ENCODE measurements around the gene ZMAT3.
"Not testable (repeated sequence)": the region's sequence is repeated elsewhere in the genome, so short reads cannot be mapped to it uniquely, and the experiment has no call there.

Gene ZMAT3

GRCh38 chr3:179045719-179046402 is 25.7 kb downstream of the ZMAT3 start:
- no peaks in the 10 kb centered on the region for H4K20me1 ChIP-seq (ENCODE audit: insufficient read depth, low read length)
- no peak overlapping the region for H3K27ac ChIP-seq (ENCODE audit: low read length)
- no peaks in the 10 kb centered on the region for H3K27me3 ChIP-seq (replicated peaks; ENCODE audit: insufficient read depth, low read length)
- H2AFZ ChIP-seq (ENCODE audit: low read length) = no peak overlapping the region
- TF ChIP-seq CTCF (IDR thresholded peaks at IDR 0.05; ENCODE audit: low read length) (no peak), EZH2phosphoT487 (IDR thresholded peaks at IDR 0.05; ENCODE audit: low read length) (no peak), EZH2 (optimal IDR thresholded peaks at IDR 0.05; ENCODE audit: low read depth, low read length) (no peak)
- no peaks in the 10 kb centered on the region for H3K9me2 ChIP-seq (replicated peaks; ENCODE audit: insufficient read depth, low read length)
- no peak overlapping the region for H3K9ac ChIP-seq (ENCODE audit: low read length)
- H3K9me3 ChIP-seq (replicated peaks; ENCODE audit: insufficient read depth, low read length) = no peaks in the 10 kb centered on the region
- no peaks in the 10 kb centered on the region for H3K79me2 ChIP-seq (ENCODE audit: low read length)
- no peak for DNase-seq
- H3K4me1 ChIP-seq (ENCODE audit: low read length) = no peaks in the 10 kb centered on the region
- H3K36me3 ChIP-seq (replicated peaks; ENCODE audit: insufficient read depth, low read length) = no peaks in the 10 kb centered on the region
- H3F3A ChIP-seq (ENCODE audit: insufficient read depth, low read length) = no peaks in the 10 kb centered on the region
- H3K4me2 ChIP-seq (ENCODE audit: low read depth, low read length) = no peak overlapping the region
- no peak overlapping the region for H3K4me3 ChIP-seq (ENCODE audit: low read length)

- H2AFZ ChIP-seq (ENCODE audit: low read length); H3K36me3 ChIP-seq (replicated peaks; ENCODE audit: insufficient read depth, low read length); H3K4me3 ChIP-seq (ENCODE audit: low read length); H3K4me1 ChIP-seq (ENCODE audit: low read length); H3K4me2 ChIP-seq (ENCODE audit: low read depth, low read length); H3K9me2 ChIP-seq (replicated peaks; ENCODE audit: insufficient read depth, low read length); DNase-seq; H3F3A ChIP-seq (ENCODE audit: insufficient read depth, low read length); H3K9ac ChIP-seq (ENCODE audit: low read length); H3K27me3 ChIP-seq (replicated peaks; ENCODE audit: insufficient read depth, low read length); H3K27ac ChIP-seq (ENCODE audit: low read length); H3K79me2 ChIP-seq (ENCODE audit: low read length); H3K9me3 ChIP-seq (replicated peaks; ENCODE audit: insufficient read depth, low read length); H4K20me1 ChIP-seq (ENCODE audit: insufficient read depth, low read length): not testable (repeated sequence)
Measured at GRCh38 chr3:179038899-179039251, 32.7 kb downstream of the ZMAT3 start.

- no peak overlapping the region for H3K27ac ChIP-seq (ENCODE audit: low read length)
- H3F3A ChIP-seq (ENCODE audit: insufficient read depth, low read length) = no peaks in the 10 kb centered on the region
- H3K4me1 ChIP-seq (ENCODE audit: low read length) = no peaks in the 10 kb centered on the region
- TF ChIP-seq EZH2 (optimal IDR thresholded peaks at IDR 0.05; ENCODE audit: low read depth, low read length) (no peak), CTCF (IDR thresholded peaks at IDR 0.05; ENCODE audit: low read length) (no peak), EZH2phosphoT487 (IDR thresholded peaks at IDR 0.05; ENCODE audit: low read length) (no peak)
- DNase-seq = no peak
- no peaks in the 10 kb centered on the region for H3K9me2 ChIP-seq (replicated peaks; ENCODE audit: insufficient read depth, low read length)
- H3K36me3 ChIP-seq (replicated peaks; ENCODE audit: insufficient read depth, low read length) = no peaks in the 10 kb centered on the region
- H2AFZ ChIP-seq (ENCODE audit: low read length) = no peak overlapping the region
- H3K9ac ChIP-seq (ENCODE audit: low read length) = no peak overlapping the region
- no peaks in the 10 kb centered on the region for H3K9me3 ChIP-seq (replicated peaks; ENCODE audit: insufficient read depth, low read length)
- no peak overlapping the region for H3K4me2 ChIP-seq (ENCODE audit: low read depth, low read length)
- no peaks in the 10 kb centered on the region for H3K27me3 ChIP-seq (replicated peaks; ENCODE audit: insufficient read depth, low read length)
- H4K20me1 ChIP-seq (ENCODE audit: insufficient read depth, low read length) = no peaks in the 10 kb centered on the region
- no peaks in the 10 kb centered on the region for H3K79me2 ChIP-seq (ENCODE audit: low read length)
- no peak overlapping the region for H3K4me3 ChIP-seq (ENCODE audit: low read length)
Measured at GRCh38 chr3:179038216-179038898, 33.3 kb downstream of the ZMAT3 start.

GRCh38 chr3:179037351-179037750 is 34.3 kb downstream of the ZMAT3 start:
- no peaks in the 10 kb centered on the region for H3K36me3 ChIP-seq (replicated peaks; ENCODE audit: insufficient read depth, low read length)
- no peak overlapping the region for H3K4me2 ChIP-seq (ENCODE audit: low read depth, low read length)
- H3K9me2 ChIP-seq (replicated peaks; ENCODE audit: insufficient read depth, low read length) = no peaks in the 10 kb centered on the region
- no peaks in the 10 kb centered on the region for H3K4me1 ChIP-seq (ENCODE audit: low read length)
- no peak overlapping the region for H3K27ac ChIP-seq (ENCODE audit: low read length)
- H3K9ac ChIP-seq (ENCODE audit: low read length) = no peak overlapping the region
- H3K79me2 ChIP-seq (ENCODE audit: low read length) = no peaks in the 10 kb centered on the region
- H3F3A ChIP-seq (ENCODE audit: insufficient read depth, low read length) = no peaks in the 10 kb centered on the region
- no peak for DNase-seq
- H3K4me3 ChIP-seq (ENCODE audit: low read length) = no peak overlapping the region
- TF ChIP-seq EZH2 (optimal IDR thresholded peaks at IDR 0.05; ENCODE audit: low read depth, low read length) (no peak), EZH2phosphoT487 (IDR thresholded peaks at IDR 0.05; ENCODE audit: low read length) (no peak), CTCF (IDR thresholded peaks at IDR 0.05; ENCODE audit: low read length) (no peak)
- H3K9me3 ChIP-seq (replicated peaks; ENCODE audit: insufficient read depth, low read length) = no peaks in the 10 kb centered on the region
- H3K27me3 ChIP-seq (replicated peaks; ENCODE audit: insufficient read depth, low read length) = no peaks in the 10 kb centered on the region
- H4K20me1 ChIP-seq (ENCODE audit: insufficient read depth, low read length) = no peaks in the 10 kb centered on the region
- H2AFZ ChIP-seq (ENCODE audit: low read length) = no peak overlapping the region

Measured in MM.1S (cell line).